ENCODE results near the gene SLC17A3. TPM values are rescaled to one million over a fixed set of nuclear protein-coding genes. Genes with fewer than 3 reads are reported as not detected.

The SLC17A3 gene
- total RNA-seq, 1 donor from 2014 or later: not detected

DNA sequence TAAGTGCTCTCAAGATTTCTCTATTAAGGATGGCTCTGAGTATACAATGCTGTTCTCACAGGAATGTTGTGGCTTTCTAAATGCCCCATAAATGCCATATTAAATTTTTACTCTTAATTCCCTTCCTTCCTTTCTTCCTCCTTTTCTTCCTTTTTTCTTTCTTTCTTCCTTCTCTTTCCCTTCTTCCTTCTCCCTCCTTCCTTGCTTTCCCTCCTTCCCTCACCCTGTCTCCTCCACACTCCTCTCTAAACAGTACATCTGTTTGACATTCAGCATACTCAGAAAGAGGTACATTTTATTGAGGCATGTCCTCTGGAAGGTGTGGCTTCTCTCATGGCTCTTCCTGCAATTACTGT is 41.8 kb downstream of the SLC17A3 start:
- H3K27ac Mint-ChIP-seq (ENCODE audit: unreplicated experiment): no peak overlapping the region
- no peaks in the 10 kb centered on the region for H3K4me1 Mint-ChIP-seq (ENCODE audit: low read depth)
- TF ChIP-seq CTCF (IDR thresholded peaks at IDR 0.05): no peak
- H3K36me3 Mint-ChIP-seq (ENCODE audit: low read depth): no peaks in the 10 kb centered on the region
- DNase-seq (ENCODE audit: low spot score): no peak
- no peak overlapping the region for H3K4me3 Mint-ChIP-seq (ENCODE audit: unreplicated experiment)
- H3K27me3 Mint-ChIP-seq (ENCODE audit: low read depth): peaks cover 26% of the 10 kb centered on the region
- H3K9me3 Mint-ChIP-seq (ENCODE audit: low read depth): no peaks in the 10 kb centered on the region

DNA sequence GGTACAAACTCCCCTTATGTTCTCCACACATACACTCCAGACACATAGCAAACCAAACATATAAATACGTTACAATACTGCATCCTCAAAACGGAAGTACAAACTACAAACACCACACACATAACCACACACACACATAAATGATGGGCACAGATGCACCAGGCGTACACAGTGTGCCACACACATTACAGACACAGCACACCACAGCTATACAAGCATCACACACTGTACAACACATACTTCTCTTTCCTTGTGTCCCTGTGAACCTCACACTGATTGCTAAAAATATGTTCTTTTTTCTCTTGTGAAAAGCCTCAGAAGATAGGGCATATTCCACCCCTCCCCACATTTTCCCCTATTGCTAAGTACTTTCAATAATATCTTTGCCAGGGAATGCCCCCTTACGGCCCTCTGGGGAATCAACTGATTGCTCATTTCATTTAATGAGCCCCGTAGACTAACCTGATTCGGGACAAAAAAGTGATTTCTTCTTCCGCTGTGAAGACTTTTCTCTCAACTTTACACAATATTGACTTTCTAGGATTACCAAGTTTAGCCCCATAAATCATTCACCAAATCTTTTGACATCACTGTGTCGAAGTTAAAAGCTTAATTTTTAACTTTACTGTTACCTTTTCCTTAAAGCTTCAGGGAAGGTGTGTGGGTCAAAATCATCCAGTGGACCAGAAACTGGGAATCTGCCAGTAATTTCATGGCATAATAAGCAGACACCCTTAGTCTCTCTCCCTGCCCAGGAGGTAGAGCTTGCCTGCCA is 42.3 kb downstream of the SLC17A3 start, which contains the start of gene SLC17A1:
TSS of gene SLC17A1 (minus strand) at position 521 of the 775 bp plus-strand sequence. CDS start 1,495 bp downstream, outside the sequence.
- peaks cover 26% of the 10 kb centered on the region for H3K27me3 Mint-ChIP-seq (ENCODE audit: low read depth)
- TF ChIP-seq CTCF (IDR thresholded peaks at IDR 0.05): no peak
- no peak within 1 kb of the TSS for H3K4me3 Mint-ChIP-seq (ENCODE audit: unreplicated experiment)
- H3K27ac Mint-ChIP-seq (ENCODE audit: unreplicated experiment): no peak within 1 kb of the TSS
- no peaks in the 10 kb centered on the region for H3K36me3 Mint-ChIP-seq (ENCODE audit: low read depth)
- H3K4me1 Mint-ChIP-seq (ENCODE audit: low read depth): no peaks in the 10 kb centered on the region
- no peaks in the 10 kb centered on the region for H3K9me3 Mint-ChIP-seq (ENCODE audit: low read depth)
- no peak for DNase-seq (ENCODE audit: low spot score)

GRCh38 chr6:25830458-25830857 is 43.6 kb downstream of the SLC17A3 start:
- no peak for DNase-seq (ENCODE audit: low spot score)
- H3K4me1 Mint-ChIP-seq (ENCODE audit: low read depth): no peaks in the 10 kb centered on the region
- no peak overlapping the region for H3K27ac Mint-ChIP-seq (ENCODE audit: unreplicated experiment)
- H3K27me3 Mint-ChIP-seq (ENCODE audit: low read depth): peaks cover 32% of the 10 kb centered on the region
- no peak overlapping the region for H3K4me3 Mint-ChIP-seq (ENCODE audit: unreplicated experiment)
- no peaks in the 10 kb centered on the region for H3K36me3 Mint-ChIP-seq (ENCODE audit: low read depth)
- no peak for TF ChIP-seq CTCF (IDR thresholded peaks at IDR 0.05)
- H3K9me3 Mint-ChIP-seq (ENCODE audit: low read depth): peaks cover 2% of the 10 kb centered on the region

DNA sequence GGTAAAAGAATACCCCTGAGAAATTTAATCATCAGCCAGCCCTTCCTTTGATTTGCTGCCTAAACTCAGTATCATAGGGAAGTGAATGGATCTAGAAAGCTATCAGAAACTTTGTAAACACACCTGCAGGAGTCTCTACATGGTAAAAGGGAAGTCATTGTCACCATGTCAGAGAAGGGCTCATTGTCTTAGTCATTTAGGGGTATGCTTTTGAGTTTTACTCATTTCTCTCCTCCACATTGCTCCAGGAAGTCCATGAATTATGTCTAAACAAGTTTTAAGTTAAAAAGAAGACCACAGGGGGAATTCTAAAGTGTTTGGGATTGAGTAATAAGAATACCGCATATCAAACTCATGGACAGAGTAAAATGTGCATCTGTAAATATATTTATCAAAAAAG is 44.7 kb downstream of the SLC17A3 start:
- Mint-ChIP-seq H3K4me1 (ENCODE audit: low read depth) (no peaks in the 10 kb centered on the region), H3K36me3 (ENCODE audit: low read depth) (no peaks in the 10 kb centered on the region), H3K27me3 (ENCODE audit: low read depth) (peaks cover 37% of the 10 kb centered on the region), H3K27ac (ENCODE audit: unreplicated experiment) (no peak overlapping the region), H3K9me3 (ENCODE audit: low read depth) (peaks cover 3% of the 10 kb centered on the region), H3K4me3 (ENCODE audit: unreplicated experiment) (no peak overlapping the region)
- DNase-seq (ENCODE audit: low spot score): no peak
- no peak for TF ChIP-seq CTCF (IDR thresholded peaks at IDR 0.05)

- Mint-ChIP-seq H3K27ac (ENCODE audit: unreplicated experiment) (no peak overlapping the region), H3K4me3 (ENCODE audit: unreplicated experiment) (no peak overlapping the region), H3K9me3 (ENCODE audit: low read depth) (peaks cover 3% of the 10 kb centered on the region), H3K36me3 (ENCODE audit: low read depth) (no peaks in the 10 kb centered on the region), H3K4me1 (ENCODE audit: low read depth) (no peaks in the 10 kb centered on the region), H3K27me3 (ENCODE audit: low read depth) (peaks cover 28% of the 10 kb centered on the region)
- no peak for TF ChIP-seq CTCF (IDR thresholded peaks at IDR 0.05)
- no peak for DNase-seq (ENCODE audit: low spot score)
Observed at GRCh38 chr6:25821341-25821740, 52.7 kb downstream of the SLC17A3 start.

All from chondrocyte (in vitro differentiated cells).